Lung (tissue), 12 donors: ENCODE measurements around the gene RPS16. TPM values are rescaled to one million over a fixed set of nuclear protein-coding genes. Genes with fewer than 3 reads are reported as not detected.

Experiments used
- ATAC-seq: fragments of 200-7000 bp; cut with Tn5 transposase; one replicate; pipeline ENCODE4 v1.9.1; 2020; ENCODE audit warnings: moderate number of reproducible peaks; ENCODE audit not compliant: insufficient read depth, low FRiP score
- DNase-seq, 3 donors: peaks; one replicate each; pipeline ENCODE4 v3.0.0-alpha.2; 2013 to 2017
- H3K27ac ChIP-seq, 2 donors: one replicate each; pipeline ENCODE4 v1.5.1; 2013; ENCODE audit warnings: mild to moderate bottlenecking in 2 of 2, moderate library complexity in 2 of 2, control low read depth in 1 of 2, inconsistent platforms in 1 of 2, low read depth in 1 of 2, low read length in 1 of 2
- H3K27me3 ChIP-seq, 3 donors: one replicate each; pipeline ENCODE4 v1.5.1; 2013; ENCODE audit warnings: low read length in 2 of 3; ENCODE audit not compliant: control insufficient read depth in 3 of 3, insufficient read depth in 3 of 3
- H3K36me3 ChIP-seq, 4 donors: one replicate each; pipeline ENCODE4 v1.5.1; 2013; ENCODE audit warnings: low read length in 4 of 4, mild to moderate bottlenecking in 1 of 4, moderate library complexity in 1 of 4; ENCODE audit not compliant: control insufficient read depth in 4 of 4, insufficient read depth in 4 of 4
- H3K4me1 ChIP-seq, 5 donors: one replicate each; pipeline ENCODE4 v1.5.1; 2013; ENCODE audit warnings: low read length in 5 of 5, mild to moderate bottlenecking in 2 of 5, moderate library complexity in 1 of 5; ENCODE audit not compliant: control insufficient read depth in 5 of 5, insufficient read depth in 5 of 5
- H3K4me3 ChIP-seq: one replicate; pipeline ENCODE4 v1.5.1; 2013; ENCODE audit warnings: mild to moderate bottlenecking, control low read depth, moderate library complexity
- H3K9ac ChIP-seq, 2 donors: one replicate each; pipeline ENCODE4 v1.5.1; 2013; ENCODE audit warnings: low read length in 2 of 2, control low read depth in 1 of 2; ENCODE audit not compliant: insufficient read depth in 1 of 2
- H3K9me3 ChIP-seq, 4 donors: one replicate each; pipeline ENCODE4 v1.5.1; 2013; ENCODE audit warnings: low read length in 3 of 4, mild to moderate bottlenecking in 1 of 4, moderate library complexity in 1 of 4; ENCODE audit not compliant: control insufficient read depth in 4 of 4, insufficient read depth in 3 of 4
- WGBS, 2 donors: extraction: QIAGEN DNeasy Blood & Tissue Kit; methylation state at CpG; one replicate each; pipeline ENCODE4 v1.1.7; 2013; 5-methylcytosine and 5-hydroxymethylcytosine counted together
- polyA plus RNA-seq, 2 donors: library from polyadenylated mRNA; stranded (reverse); fragments of 200-250 nt; gene quantifications; one replicate each; pipeline ENCODE4 v1.2.1, GENCODE V29; 2013
- total RNA-seq, 2 donors: library from RNA; depleted of rRNA in 1 of 2; stranded (reverse); fragments of >200 nt in 1 of 2; gene quantifications; one replicate each; pipeline ENCODE4 v1.2.1, GENCODE V29; 2014 to 2021
- TF ChIP-seq, protein P1 (sequence below): IDR thresholded peaks from 2 replicates; pipeline ENCODE4 v1.5.1; 2012; ENCODE audit warnings: mild to moderate bottlenecking; ENCODE audit errors: control extremely low read depth, extremely low read depth
- donor health status: control.
- donor health status: control.
- donor health status: Bipolar disorder and iron deficiency.
- donor health status: healthy.
- donor health status: DM: yes; HTN: yes; CAD: no.

RPS16 gene
- total and polyA plus RNA-seq, 4 donors: 108 to 3,242 (median 2,120) TPM

DNA sequence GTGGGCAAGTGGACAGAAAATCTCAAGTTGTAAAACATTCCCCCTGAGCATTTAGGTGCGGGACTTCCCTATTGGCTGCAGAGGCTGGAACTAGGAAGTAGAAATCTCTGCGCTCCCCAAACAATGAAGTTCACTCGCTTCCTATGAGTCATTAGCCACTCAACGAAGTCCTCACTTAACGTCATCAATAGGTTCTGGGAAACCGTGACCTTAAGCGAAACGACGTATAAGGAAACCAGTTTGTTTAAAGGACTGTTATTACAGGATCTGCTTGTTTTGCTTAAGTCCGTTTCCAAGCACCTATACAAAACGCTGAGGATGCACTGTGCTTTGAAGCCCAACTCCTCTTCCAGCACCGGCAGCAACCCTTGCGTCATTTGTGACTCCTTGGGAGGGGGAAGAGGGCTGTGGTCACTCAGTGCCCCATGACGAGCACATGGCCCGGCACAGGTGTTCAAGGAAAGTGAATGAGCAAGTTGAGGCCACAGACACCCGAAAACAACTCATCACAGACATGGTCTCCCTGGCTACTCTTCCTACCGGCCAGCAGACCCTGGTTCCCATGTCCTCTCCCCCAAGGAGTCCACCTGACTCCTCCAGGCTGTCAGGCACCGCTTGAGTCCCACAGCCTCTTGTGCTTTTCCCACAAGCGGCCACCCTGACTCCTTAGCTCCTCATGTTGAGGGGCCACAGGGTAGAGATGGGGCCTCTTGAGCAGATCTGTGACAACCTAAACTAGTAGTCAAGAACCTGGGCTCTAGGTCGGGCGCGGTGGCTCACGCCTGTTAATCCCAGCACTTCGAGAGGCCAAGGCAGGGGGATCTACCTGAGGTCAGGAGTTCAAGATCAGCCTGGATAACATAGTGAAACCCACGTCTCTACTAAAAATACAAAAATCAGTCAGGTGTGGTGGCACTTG is 4.8 kb downstream of the RPS16 start:
- Histone ChIP-seq H3K27ac (peak overlapping the region; percentile 46 to 96), H3K4me1 (peaks cover 10 to 26% (median 15%) of the 10 kb centered on the region in 5 donors), H3K36me3 (peaks cover 18 to 26% (median 20%) of the 10 kb centered on the region in 4 donors), H3K9ac (no peak overlapping the region), H3K27me3 (no peaks in the 10 kb centered on the region), H3K4me3 (no peak overlapping the region), H3K9me3 (no peaks in the 10 kb centered on the region)
- whole genome bisulfite sequencing, 2 donors: 44 to 50% methylated on average over 25 of the region's 25 CpGs
- peak; percentile 60 for ATAC-seq
- peak in 2 of 3 donors; percentile 54 to 63 for DNase-seq
- TF ChIP-seq, protein P1, sequence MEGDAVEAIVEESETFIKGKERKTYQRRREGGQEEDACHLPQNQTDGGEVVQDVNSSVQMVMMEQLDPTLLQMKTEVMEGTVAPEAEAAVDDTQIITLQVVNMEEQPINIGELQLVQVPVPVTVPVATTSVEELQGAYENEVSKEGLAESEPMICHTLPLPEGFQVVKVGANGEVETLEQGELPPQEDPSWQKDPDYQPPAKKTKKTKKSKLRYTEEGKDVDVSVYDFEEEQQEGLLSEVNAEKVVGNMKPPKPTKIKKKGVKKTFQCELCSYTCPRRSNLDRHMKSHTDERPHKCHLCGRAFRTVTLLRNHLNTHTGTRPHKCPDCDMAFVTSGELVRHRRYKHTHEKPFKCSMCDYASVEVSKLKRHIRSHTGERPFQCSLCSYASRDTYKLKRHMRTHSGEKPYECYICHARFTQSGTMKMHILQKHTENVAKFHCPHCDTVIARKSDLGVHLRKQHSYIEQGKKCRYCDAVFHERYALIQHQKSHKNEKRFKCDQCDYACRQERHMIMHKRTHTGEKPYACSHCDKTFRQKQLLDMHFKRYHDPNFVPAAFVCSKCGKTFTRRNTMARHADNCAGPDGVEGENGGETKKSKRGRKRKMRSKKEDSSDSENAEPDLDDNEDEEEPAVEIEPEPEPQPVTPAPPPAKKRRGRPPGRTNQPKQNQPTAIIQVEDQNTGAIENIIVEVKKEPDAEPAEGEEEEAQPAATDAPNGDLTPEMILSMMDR: no peak

DNA sequence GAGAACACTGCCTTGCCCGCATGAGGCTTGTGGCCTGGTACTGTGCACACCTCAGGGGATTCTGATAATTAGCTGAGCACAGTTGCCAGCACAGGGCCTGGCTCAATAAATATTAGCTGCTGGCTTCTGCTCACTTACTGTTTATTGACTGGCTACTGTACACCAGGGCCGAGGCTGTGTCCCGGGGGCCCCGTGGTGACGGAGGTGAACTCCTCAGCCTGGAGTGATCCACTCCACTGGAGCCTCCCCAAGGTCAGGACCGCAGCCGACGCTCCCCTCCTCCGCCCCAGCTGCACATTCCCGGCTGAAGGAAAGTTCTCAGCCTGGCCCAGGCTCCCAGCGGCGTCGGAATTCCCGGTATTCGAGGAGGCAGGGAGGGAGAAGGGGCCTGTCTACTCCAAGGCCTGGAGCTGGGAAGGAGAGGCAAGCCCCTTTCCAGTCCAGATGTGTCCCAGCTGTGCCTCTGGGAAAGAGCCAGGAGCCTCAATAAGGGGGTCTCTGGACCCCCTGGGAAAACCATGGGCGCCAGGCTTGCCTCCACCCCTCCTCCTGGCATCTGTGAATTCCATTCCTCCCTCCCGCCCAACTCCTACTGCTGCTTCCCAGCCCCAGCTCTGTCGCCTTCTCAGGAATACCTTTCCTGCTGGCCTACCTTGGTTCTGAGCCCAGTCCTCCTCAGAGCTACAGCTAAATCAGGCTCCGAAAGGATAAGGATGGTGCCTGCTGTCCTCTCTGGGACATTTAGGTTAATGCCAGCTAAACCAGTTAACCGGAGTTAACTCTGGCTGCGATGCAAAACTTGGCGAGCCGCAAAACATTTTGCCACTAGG is 7.3 kb downstream of the RPS16 start:
- peaks cover 0 to 13% (median 7%) of the 10 kb centered on the region in 5 donors for H3K4me1 ChIP-seq
- no peaks in the 10 kb centered on the region for H3K9me3 ChIP-seq
- H3K36me3 ChIP-seq: peaks cover 14 to 23% (median 15%) of the 10 kb centered on the region in 4 donors
- TF ChIP-seq, protein P1: no peak
- WGBS, 2 donors: 34 to 36% methylated on average over 22 to 23 of the region's 23 CpGs
- no peak overlapping the region for H3K4me3 ChIP-seq
- no peaks in the 10 kb centered on the region for H3K27me3 ChIP-seq
- peak overlapping the region in 1 of 2 donors; percentile 70 for H3K9ac ChIP-seq
- peak; percentile 16 for ATAC-seq
- DNase-seq: peak; percentile 90 to 95 (median 94)
- H3K27ac ChIP-seq: peak overlapping the region; percentile 50 to 88

DNA sequence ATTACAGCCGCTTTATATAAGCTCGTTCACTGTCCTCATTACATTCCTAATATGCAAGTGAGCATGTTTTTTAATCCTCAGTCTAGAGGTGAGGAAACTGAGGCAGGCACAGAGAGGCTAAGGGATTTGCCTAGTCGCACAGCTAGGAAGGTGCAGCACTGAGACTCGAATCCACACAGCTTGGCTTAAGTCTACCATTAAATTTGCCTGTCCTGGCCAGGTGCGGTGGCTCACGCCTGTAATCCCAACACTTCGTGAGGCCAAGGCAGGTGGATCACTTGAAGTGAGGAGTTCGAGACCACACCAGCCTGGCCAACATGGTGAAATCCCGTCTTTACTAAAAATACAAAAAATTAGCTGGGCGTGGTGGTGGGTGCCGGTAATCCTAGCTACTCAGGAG is 8.0 kb downstream of the RPS16 start:
- TF ChIP-seq, protein P1: no peak
- ATAC-seq: no peak
- H3K9ac ChIP-seq: no peak overlapping the region
- DNase-seq: no peak
- H3K9me3 ChIP-seq: no peaks in the 10 kb centered on the region
- H3K27ac ChIP-seq: no peak overlapping the region
- H3K4me3 ChIP-seq: no peak overlapping the region
- H3K4me1 ChIP-seq: peaks cover 0 to 13% (median 7%) of the 10 kb centered on the region in 5 donors
- peaks cover 6 to 21% (median 12%) of the 10 kb centered on the region in 4 donors for H3K36me3 ChIP-seq
- 90 to 92% methylated on average over 11 of the region's 11 CpGs for WGBS, 2 donors
- no peaks in the 10 kb centered on the region for H3K27me3 ChIP-seq
